Mesenchymal stem cell (in vitro differentiated cells and primary cell): ENCODE measurements around the gene ST7.

Experiments used
- DNase-seq: peaks from one replicate; pipeline ENCODE4 v3.0.0-alpha.2; 2013
- H2AFZ ChIP-seq: one replicate; pipeline ENCODE4 v1.6.1; 2013; ENCODE audit warnings: low read depth, mild to moderate bottlenecking, control low read depth, inconsistent platforms, low read length, moderate library complexity
- H2AK5ac ChIP-seq: 2 replicates; pipeline ENCODE4 v1.6.1; 2013; ENCODE audit warnings: low read length, moderate library complexity, mild to moderate bottlenecking, inconsistent platforms; ENCODE audit not compliant: severe bottlenecking
- H2BK120ac ChIP-seq: one replicate; pipeline ENCODE4 v1.6.1; 2013; ENCODE audit warnings: low read depth, mild to moderate bottlenecking, inconsistent platforms, low read length, moderate library complexity
- H2BK12ac ChIP-seq, 2 experiments: one replicate each; pipeline ENCODE4 v1.6.1; 2013; ENCODE audit warnings: inconsistent platforms in 2 of 2, low read length in 2 of 2, mild to moderate bottlenecking in 2 of 2, moderate library complexity in 2 of 2, control low read depth in 1 of 2
- H2BK15ac ChIP-seq: one replicate; pipeline ENCODE4 v1.6.1; 2013; ENCODE audit warnings: mild to moderate bottlenecking, low read depth, inconsistent platforms; ENCODE audit not compliant: poor library complexity, severe bottlenecking
- H2BK5ac ChIP-seq: 2 replicates; pipeline ENCODE4 v1.6.1; 2013; ENCODE audit warnings: low read depth, mild to moderate bottlenecking, low read length, control low read depth, inconsistent platforms; ENCODE audit not compliant: poor library complexity, severe bottlenecking
- H3K14ac ChIP-seq, 2 experiments: one replicate each; pipeline ENCODE4 v1.6.1; 2013; ENCODE audit warnings: inconsistent platforms in 2 of 2, low read length in 2 of 2, control low read depth in 1 of 2, mild to moderate bottlenecking in 1 of 2, moderate library complexity in 1 of 2
- H3K18ac ChIP-seq, 2 experiments: one replicate each; pipeline ENCODE4 v1.6.1; 2013; ENCODE audit warnings: inconsistent platforms in 2 of 2, low read length in 2 of 2, control low read depth in 1 of 2, low read depth in 1 of 2, mild to moderate bottlenecking in 1 of 2
- H3K23ac ChIP-seq, 2 experiments: one replicate each; pipeline ENCODE4 v1.6.1; 2013; ENCODE audit warnings: inconsistent platforms in 2 of 2, low read length in 2 of 2, mild to moderate bottlenecking in 2 of 2, moderate library complexity in 2 of 2, control low read depth in 1 of 2
- H3K27ac ChIP-seq: 2 replicates; pipeline ENCODE4 v1.5.1; 2013; ENCODE audit warnings: mild to moderate bottlenecking, moderate library complexity, low read length, control low read depth, inconsistent platforms; ENCODE audit not compliant: poor library complexity, severe bottlenecking
- H3K27me3 ChIP-seq, 2 experiments: 2 replicates each; pipeline versions ENCODE4 v1.6.1 to v1.7.0; 2013; ENCODE audit warnings: low read length in 2 of 2, mild to moderate bottlenecking in 2 of 2, moderate library complexity in 2 of 2, control low read depth in 1 of 2, inconsistent platforms in 1 of 2; ENCODE audit not compliant: control insufficient read depth in 1 of 2, insufficient read depth in 1 of 2
- H3K36me3 ChIP-seq, 2 experiments: 2 replicates each; pipeline versions ENCODE4 v1.6.1 to v1.7.0; 2013; ENCODE audit warnings: low read length in 2 of 2, control low read depth in 1 of 2, inconsistent platforms in 1 of 2, low read depth in 1 of 2, mild to moderate bottlenecking in 1 of 2; ENCODE audit not compliant: insufficient read depth in 2 of 2, control insufficient read depth in 1 of 2
- H3K4ac ChIP-seq, 2 experiments: one replicate each; pipeline ENCODE4 v1.6.1; 2013; ENCODE audit warnings: inconsistent platforms in 2 of 2, low read length in 2 of 2, mild to moderate bottlenecking in 2 of 2, moderate library complexity in 2 of 2, control low read depth in 1 of 2, low read depth in 1 of 2
- H3K4me1 ChIP-seq: 2 replicates; pipeline ENCODE4 v1.6.1; 2013; ENCODE audit warnings: low read depth, low read length, control low read depth; ENCODE audit not compliant: control insufficient read depth, insufficient read depth
- H3K4me2 ChIP-seq: 2 replicates; pipeline ENCODE4 v1.6.1; 2013; ENCODE audit warnings: low read length, mild to moderate bottlenecking, inconsistent platforms; ENCODE audit not compliant: poor library complexity, severe bottlenecking
- H3K4me3 ChIP-seq, 2 experiments: 2 replicates each; pipeline versions ENCODE4 v1.5.1 to v1.7.0; 2013; ENCODE audit warnings: low read length in 2 of 2, mild to moderate bottlenecking in 2 of 2, control low read depth in 1 of 2, low read depth in 1 of 2; ENCODE audit not compliant: insufficient read depth in 1 of 2
- H3K79me1 ChIP-seq: replicated peaks from 2 replicates; pipeline ENCODE4 v1.6.1; 2013; ENCODE audit warnings: mild to moderate bottlenecking, control low read depth, low read length, inconsistent platforms; ENCODE audit not compliant: poor library complexity, severe bottlenecking
- H3K9ac ChIP-seq: 2 replicates; pipeline ENCODE4 v1.7.0; 2013; ENCODE audit warnings: mild to moderate bottlenecking, low read length, moderate library complexity
- H3K9me3 ChIP-seq: 2 replicates; pipeline ENCODE4 v1.7.0; 2013; ENCODE audit warnings: mild to moderate bottlenecking, low read length; ENCODE audit not compliant: control insufficient read depth
- H4K8ac ChIP-seq: one replicate; pipeline ENCODE4 v1.6.1; 2013; ENCODE audit warnings: inconsistent platforms, mild to moderate bottlenecking, low read length, moderate library complexity
- H4K91ac ChIP-seq: one replicate; pipeline ENCODE4 v1.6.1; 2013; ENCODE audit warnings: mild to moderate bottlenecking, low read length, inconsistent platforms
- WGBS: methylation state at CpG from one replicate; pipeline ENCODE4 v1.1.7; 2013; ENCODE audit warnings: mixed read lengths; 5-methylcytosine and 5-hydroxymethylcytosine counted together

The ST7 gene

DNA sequence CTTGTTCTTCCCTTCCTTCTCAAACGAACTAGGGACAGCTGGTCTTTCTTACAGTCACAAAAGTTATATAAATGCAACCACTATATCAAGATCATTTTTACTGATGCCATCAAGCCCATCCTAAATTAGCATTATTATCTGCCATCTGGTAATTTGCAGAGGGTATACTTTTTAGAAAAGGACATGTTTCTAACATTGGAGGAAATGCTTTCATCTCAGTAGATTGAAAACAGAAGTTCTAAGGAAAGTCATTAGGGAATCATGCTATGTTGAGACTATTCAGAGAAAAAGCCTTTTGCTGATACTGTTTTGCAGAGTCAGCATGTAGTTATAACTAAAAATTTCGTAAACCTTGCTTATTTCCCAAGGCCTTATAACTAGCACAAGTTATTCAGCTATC is 222.9 kb downstream of the ST7 start:
- 47% methylated on average over 1 of the region's 2 CpGs for WGBS
- H3K36me3 ChIP-seq = peaks cover 2 to 26% of the 10 kb centered on the region in 2 experiments
- no peak overlapping the region for H4K91ac ChIP-seq
- no peak overlapping the region for H2BK15ac ChIP-seq
- H2AFZ ChIP-seq = no peak overlapping the region
- no peaks in the 10 kb centered on the region for H3K4me1 ChIP-seq
- H4K8ac ChIP-seq = no peak overlapping the region
- H3K9ac ChIP-seq = no peak overlapping the region
- no peak overlapping the region for H3K27ac ChIP-seq
- no peaks in the 10 kb centered on the region for H3K27me3 ChIP-seq
- no peak overlapping the region for H2AK5ac ChIP-seq
- H3K9me3 ChIP-seq = no peaks in the 10 kb centered on the region
- no peak overlapping the region for H3K4me2 ChIP-seq
- H3K4me3 ChIP-seq = no peak overlapping the region
- H2BK120ac ChIP-seq = no peak overlapping the region
- no peak overlapping the region for H3K18ac ChIP-seq
- no peak overlapping the region for H3K4ac ChIP-seq
- H3K23ac ChIP-seq = no peak overlapping the region
- H3K79me1 ChIP-seq = peaks cover 3% of the 10 kb centered on the region
- no peak for DNase-seq
- H2BK5ac ChIP-seq = no peak overlapping the region
- H2BK12ac ChIP-seq = no peak overlapping the region
- H3K14ac ChIP-seq = no peak overlapping the region

DNA sequence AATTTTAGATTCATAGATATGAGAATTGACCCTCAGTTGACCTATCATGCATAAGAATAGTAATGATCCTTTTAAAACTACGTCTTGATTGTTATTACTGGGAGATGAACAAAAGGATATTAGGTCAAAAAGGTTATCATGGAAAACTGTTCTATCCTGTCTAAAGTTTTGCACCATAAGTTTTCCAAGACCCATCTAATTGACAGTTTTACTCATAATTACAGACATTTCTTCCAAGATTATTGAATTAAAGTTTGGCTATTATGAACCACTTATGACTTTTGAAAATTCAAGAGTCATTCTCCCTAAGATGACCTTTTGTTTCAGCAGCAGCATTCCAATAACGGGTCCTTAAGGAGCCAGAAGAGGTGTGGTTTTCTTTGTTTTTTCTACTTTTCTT is 225.3 kb downstream of the ST7 start:
- no peak overlapping the region for H3K27ac ChIP-seq
- no peak overlapping the region for H3K4me3 ChIP-seq
- H3K9me3 ChIP-seq = no peaks in the 10 kb centered on the region
- no peak overlapping the region for H4K8ac ChIP-seq
- H2BK15ac ChIP-seq = no peak overlapping the region
- no peak overlapping the region for H4K91ac ChIP-seq
- H2BK5ac ChIP-seq = no peak overlapping the region
- no peak overlapping the region for H2BK12ac ChIP-seq
- H2AK5ac ChIP-seq = no peak overlapping the region
- H3K4me2 ChIP-seq = no peak overlapping the region
- no peak overlapping the region for H3K14ac ChIP-seq
- peaks cover 0 to 14% of the 10 kb centered on the region in 2 experiments for H3K36me3 ChIP-seq
- H3K4ac ChIP-seq = no peak overlapping the region
- no peak overlapping the region for H3K23ac ChIP-seq
- no peak overlapping the region for H2AFZ ChIP-seq
- DNase-seq = no peak
- no peaks in the 10 kb centered on the region for H3K4me1 ChIP-seq
- peaks cover 3% of the 10 kb centered on the region for H3K79me1 ChIP-seq
- H3K18ac ChIP-seq = no peak overlapping the region
- 100% methylated on average over 1 of the region's 2 CpGs for WGBS
- no peaks in the 10 kb centered on the region for H3K27me3 ChIP-seq
- no peak overlapping the region for H2BK120ac ChIP-seq
- no peak overlapping the region for H3K9ac ChIP-seq

GRCh38 chr7:117179701-117180100 is 226.4 kb downstream of the ST7 start:
- H2AK5ac ChIP-seq = no peak overlapping the region
- H3K4me1 ChIP-seq = no peaks in the 10 kb centered on the region
- H3K23ac ChIP-seq = no peak overlapping the region
- 84% methylated on average over 2 of the region's 2 CpGs for WGBS
- H4K91ac ChIP-seq = no peak overlapping the region
- H3K9me3 ChIP-seq = no peaks in the 10 kb centered on the region
- H3K4me2 ChIP-seq = no peak overlapping the region
- H2BK12ac ChIP-seq = no peak overlapping the region
- peaks cover 3% of the 10 kb centered on the region for H3K79me1 ChIP-seq
- no peak overlapping the region for H3K4ac ChIP-seq
- no peak overlapping the region for H3K4me3 ChIP-seq
- no peak overlapping the region for H2BK5ac ChIP-seq
- H3K36me3 ChIP-seq = peaks cover 0 to 9% of the 10 kb centered on the region in 2 experiments
- no peaks in the 10 kb centered on the region for H3K27me3 ChIP-seq
- DNase-seq = no peak
- no peak overlapping the region for H2BK15ac ChIP-seq
- no peak overlapping the region for H4K8ac ChIP-seq
- no peak overlapping the region for H3K27ac ChIP-seq
- no peak overlapping the region for H2AFZ ChIP-seq
- H3K14ac ChIP-seq = no peak overlapping the region
- no peak overlapping the region for H3K18ac ChIP-seq
- H3K9ac ChIP-seq = no peak overlapping the region
- no peak overlapping the region for H2BK120ac ChIP-seq

GRCh38 chr7:117183729-117184128 is 230.4 kb downstream of the ST7 start:
- WGBS = 79% methylated on average over 1 of the region's 2 CpGs

More at GRCh38 chr7:117183729-117184128, 230.4 kb downstream of the ST7 start:
- no peak overlapping the region for H2AFZ ChIP-seq
- H3K4ac ChIP-seq = no peak overlapping the region
- H2BK120ac ChIP-seq = no peak overlapping the region
- no peak overlapping the region for H2BK15ac ChIP-seq
- no peak overlapping the region for H3K14ac ChIP-seq
- no peak for DNase-seq
- peaks cover 0 to 4% of the 10 kb centered on the region in 2 experiments for H3K36me3 ChIP-seq
- H3K23ac ChIP-seq = no peak overlapping the region
- no peak overlapping the region for H2BK12ac ChIP-seq
- H3K18ac ChIP-seq = no peak overlapping the region
- no peak overlapping the region for H3K27ac ChIP-seq
- no peak overlapping the region for H4K8ac ChIP-seq
- no peak overlapping the region for H2AK5ac ChIP-seq
- no peak overlapping the region for H3K4me2 ChIP-seq
- H3K79me1 ChIP-seq = peaks cover 1% of the 10 kb centered on the region
- no peaks in the 10 kb centered on the region for H3K9me3 ChIP-seq
- H3K9ac ChIP-seq = no peak overlapping the region
- H2BK5ac ChIP-seq = no peak overlapping the region
- H4K91ac ChIP-seq = no peak overlapping the region
- H3K4me1 ChIP-seq = no peaks in the 10 kb centered on the region
- H3K4me3 ChIP-seq = no peak overlapping the region
- no peaks in the 10 kb centered on the region for H3K27me3 ChIP-seq
